ENCODE measurements around the gene TEC.
A peak's percentile ranks its signal among the peaks of the same experiment; 100 is the strongest.

TEC gene

DNA sequence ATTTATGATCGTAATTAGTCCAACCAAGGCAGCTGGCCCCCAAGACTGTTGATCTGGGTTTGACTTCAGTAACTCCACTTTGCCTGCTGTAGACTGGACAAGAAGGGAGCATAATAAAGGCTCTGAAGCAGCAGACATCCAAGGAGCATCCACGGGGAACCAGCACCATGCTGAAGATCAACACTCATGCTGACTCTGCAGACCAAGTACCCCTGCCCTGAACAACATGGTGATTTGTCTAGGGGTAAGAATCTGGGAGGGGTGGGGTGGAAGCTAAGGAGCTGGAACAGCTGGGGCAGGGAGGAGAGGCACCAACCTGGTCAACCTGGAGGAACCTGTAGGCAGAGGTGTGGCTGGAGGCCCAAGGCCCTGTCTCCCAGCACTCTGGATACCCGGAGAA lies 2.1 kb downstream of the TEC start:
- DNase-seq, result no peak

DNA sequence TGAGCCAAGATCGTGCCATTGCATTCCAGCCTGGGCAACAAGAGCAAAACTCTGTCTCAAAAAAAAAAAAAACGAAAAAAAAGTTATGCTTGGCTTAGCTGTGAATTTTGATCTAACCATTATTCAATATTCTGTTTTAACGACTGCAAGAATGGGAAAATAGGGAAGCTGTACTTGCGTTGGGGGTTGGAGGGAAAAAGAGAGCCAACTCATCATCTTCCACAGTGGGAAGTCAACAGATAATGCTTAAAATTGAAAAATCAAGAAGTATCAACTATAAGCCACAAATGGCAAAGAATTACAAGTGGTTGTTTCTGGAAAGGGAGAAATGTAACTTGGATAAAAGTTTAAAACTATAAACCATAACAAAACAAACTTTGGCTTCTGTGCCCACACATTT lies 2.9 kb downstream of the TEC start:
- no peak for DNase-seq

DNA sequence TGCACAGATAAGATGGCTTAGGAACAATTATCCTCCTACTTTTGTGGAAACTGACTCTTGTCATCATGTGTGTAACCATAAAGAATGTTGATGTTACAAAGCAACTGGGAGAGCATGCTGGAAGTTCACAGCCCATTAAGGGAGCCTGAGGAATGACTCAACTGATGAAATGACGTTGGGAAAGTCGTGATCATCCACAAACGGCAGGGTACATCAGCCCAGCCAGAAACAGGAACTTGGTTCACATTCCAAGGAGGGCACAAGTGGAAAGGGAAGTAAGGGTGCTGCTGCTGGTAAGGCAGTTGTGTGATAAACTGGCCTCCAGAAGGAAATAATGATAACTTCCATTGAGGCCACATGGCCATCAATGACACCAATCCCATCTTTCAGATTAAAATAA lies 6.7 kb downstream of the TEC start:
- no peak for DNase-seq

DNA sequence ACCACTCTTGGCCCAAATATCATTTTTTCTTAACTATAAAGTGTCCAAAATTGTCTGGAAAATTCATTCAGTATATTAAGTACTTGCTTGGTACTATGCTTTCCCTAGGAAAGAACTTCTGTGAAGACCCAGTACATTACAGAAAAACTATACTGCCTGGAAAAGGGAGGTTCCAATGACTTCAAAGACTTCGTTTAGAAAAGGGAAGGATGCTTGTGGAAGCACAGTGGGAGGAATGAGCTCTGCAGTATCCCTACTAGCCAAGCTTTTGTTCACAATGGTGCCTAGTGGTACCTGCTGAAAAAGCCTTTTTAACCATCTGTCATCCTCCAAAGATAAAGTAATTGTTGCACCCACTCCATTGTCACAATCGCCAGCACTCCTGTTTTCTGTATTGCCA lies 7.2 kb downstream of the TEC start:
- DNase-seq, result no peak

DNA sequence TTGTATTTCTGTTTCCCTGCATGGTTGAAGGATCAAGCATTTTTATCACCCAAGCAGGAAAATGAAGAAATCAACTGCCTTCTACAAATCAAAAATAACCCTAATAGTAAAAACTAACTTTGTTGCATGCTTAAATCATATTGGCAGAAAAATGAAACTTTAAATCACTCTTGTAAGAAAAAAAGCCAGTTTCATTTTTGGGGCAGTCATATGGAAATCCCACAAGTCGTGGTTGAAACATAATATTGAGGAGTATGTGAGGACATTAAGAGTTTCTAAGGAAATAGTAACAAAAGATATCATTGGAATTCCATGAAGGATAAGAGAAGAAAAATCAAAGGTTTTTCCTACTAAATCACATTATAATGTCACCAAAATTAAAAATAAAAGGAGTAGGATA lies 8.4 kb downstream of the TEC start:
- no peak for DNase-seq

DNA sequence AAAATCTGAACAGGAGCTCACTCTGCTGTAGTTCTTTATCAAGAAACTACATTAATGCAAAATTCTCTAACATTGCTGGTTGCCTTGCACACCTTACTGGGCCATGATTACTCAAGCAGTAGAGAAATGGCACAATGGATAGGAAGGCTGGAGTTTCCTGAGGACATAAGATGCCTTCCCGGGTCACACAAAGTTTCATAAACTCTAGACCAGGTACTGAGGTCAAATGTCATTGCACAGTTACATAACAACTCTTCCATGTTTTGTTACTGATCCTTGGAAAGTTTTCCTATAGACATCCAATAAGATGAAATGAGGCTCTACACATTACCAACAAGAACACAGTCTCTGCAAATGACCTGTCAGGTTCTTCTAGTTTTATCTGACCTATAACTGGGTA lies 9.9 kb downstream of the TEC start:
- no peak for DNase-seq

DNA sequence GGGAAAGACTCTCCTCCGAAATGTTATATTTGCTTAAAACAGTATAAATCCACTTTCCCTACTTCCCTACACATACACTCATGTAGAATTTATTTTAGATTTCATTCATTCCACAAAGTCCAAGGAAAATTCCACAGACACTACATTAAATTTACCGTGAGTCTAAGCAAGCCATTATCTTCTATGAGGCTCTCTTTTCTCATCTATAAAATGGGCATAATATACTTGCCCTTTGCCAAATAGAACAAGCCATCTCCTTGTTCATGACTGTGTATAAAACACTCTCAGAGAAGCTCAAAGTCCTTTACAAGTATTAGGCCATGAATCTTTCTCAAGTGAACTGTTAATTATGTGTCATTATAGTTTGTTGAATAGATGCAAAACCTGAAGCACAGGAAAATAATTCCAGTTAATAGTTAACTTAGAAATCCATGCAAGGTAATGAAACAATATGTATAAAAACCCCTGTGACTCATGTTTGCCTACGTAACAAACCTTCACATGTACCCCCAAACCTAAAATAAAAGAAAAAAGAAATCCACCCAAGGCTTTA lies 10.7 kb downstream of the TEC start:
- DNase-seq, result no peak

DNA sequence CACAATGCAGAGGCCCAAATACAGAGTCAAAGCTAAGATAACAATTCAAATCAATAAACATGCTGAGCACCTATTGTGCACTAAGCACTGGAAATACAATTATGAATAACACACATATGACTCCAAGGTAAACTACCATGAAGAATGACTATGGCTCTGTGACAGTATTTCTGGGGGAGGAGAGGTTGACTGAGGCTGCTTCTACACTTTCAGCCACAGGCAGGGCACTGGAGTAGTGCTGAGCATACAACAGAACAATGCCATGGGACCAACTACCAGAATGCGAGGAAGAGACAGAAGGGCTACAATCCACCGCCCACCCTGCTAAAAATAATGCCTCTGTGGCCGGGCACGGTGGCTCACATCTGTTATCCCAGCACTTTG lies 13.7 kb downstream of the TEC start:
- DNase-seq, result no peak

DNA sequence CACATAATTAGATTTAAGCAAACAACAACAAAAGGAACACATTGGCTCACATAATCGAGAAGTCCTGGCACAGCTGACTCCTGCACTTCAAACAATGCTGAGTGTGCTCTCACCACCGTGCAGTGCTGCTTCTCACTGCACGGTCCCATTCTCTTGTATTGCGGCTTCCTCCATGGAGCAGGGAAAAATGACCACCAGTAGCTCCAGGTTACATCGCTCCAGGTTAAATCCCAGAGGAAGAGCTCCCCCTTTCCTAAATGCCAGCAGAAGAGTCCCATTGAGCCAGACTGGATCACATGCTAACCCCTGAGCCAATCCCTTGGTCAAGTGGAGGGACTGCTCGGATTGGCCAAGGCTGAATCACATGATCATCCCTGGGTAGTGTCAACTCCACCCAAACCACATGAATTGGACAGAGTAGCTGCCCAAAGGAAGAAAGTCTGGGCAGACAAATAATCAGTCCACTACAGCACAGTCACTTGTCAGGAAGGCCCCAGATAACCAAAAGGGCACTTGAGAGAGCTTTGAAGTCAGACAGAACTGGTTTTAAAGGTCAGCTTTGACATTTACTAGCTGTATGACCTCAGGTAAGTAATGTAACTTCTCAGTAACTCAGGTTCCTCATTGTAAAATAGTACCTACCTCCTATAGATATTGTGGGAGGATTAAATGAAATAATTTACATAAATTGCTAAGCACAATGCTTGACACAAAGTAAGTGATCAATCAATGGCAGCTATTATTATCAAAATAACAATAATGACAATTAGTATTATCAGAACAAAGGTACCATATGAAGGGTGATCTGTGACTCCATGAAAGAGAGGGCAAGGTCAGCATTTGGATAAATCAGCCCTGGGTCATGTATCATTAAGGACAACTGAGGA lies 14.3 kb downstream of the TEC start:
- DNase-seq, result no peak

DNA sequence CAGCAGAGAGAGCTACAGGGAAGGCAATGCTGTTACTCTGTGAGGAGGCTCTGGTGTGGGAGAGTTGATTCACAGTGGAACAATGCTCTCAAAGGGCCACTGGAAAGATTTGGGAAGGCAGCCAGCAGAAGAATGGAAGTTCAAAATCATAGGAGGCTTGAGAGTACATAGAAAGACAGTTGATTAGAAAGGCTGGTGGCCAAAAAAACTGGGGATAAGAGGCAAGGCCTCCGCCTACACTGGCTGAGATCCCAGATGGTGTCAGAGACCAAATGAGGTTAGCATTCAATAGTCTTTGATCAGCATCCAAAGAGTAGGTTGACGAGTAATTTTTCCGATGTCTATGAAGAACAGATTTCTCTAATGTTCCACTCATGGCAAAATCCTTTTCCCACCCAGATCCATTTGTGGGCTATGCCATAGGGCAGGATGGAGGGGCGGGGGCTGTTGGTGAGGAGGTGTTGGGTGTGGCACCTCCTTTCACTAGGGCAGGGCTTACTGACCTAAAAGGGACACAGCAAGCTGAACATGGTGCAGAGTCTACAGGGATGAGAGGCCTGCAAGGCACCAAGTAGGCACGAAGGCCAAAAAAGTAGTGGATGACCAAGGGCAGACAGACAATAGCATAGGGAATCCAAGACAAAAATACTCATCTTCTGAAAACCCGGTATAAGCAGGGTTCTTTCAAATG lies 15.1 kb downstream of the TEC start:
- peak; percentile 27 for DNase-seq

DNA sequence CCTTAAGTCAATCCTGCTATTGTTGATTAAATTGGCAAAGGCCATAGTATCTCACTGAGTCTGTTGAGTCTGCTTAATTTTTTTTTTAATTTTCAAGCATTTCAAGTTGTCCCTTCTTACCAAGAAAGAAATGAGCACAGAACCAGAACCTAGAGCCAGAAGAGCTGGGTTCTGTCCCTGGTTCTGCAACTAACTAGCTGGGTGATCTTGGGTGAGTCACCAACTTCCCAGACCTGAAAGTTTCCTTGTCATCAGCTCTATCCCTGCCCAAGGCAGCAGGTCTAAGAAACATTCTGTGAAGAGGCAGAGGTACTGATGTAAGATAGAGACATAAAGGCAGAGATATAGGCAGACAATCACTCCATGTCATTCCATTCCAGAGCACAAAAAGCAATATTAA lies 17.3 kb downstream of the TEC start:
- DNase-seq, result no peak

DNA sequence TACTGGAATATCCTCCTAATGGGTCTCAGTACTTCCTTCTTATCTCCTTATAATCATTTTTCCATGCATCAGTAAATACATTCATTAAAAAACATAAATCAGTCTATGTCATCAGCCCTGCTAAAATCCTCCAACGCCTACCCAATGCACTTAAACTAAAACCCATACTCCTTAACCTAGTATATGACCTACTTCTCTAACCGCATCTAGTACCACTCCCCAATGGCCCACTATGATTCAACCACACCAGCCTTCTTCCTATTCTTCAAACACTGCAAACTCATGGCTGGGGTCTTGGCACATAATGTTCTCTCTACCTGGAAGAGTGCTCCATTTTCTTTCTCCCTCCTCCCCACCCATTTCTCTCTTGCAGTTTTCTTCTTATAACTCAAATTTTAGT lies 18.7 kb downstream of the TEC start:
- no peak for DNase-seq

DNA sequence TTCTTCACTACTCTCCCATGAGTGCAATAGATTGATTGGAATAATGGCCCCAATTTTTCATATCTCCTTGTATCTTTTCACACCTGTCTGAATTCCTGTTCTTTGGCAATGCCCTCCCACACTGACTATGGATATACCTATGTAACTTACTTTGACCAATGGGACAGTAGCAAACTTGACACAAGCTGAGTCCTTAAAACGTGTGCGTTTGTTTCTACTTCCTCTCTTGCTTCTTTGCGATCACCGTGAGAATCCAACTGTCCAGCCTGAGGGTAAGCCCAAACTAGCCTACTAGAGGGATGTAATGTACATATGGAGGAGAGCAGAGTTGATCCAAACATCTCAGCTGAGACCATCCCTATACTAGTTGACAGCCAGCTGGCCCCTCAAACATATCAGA lies 19.3 kb downstream of the TEC start:
- DNase-seq, result no peak

DNA sequence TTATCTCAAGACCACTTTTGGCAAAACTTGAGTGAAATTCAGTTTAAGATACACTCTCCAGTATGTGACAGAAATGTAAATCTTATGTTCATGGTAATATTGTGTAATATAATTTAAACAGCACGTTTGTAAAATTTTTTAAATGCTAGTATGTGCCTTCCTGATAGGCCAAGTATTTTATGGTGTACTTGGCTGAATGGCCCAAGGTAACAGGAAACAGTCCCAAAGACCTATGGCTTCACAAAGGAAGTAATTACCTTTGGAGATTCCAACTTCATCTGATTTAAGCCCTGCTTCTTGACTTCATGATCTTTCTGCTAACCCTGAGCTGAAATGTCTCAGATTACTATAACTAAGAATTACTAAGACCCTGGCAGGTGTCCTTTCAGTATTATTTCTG lies 20.3 kb downstream of the TEC start:
- DNase-seq, result no peak

DNA sequence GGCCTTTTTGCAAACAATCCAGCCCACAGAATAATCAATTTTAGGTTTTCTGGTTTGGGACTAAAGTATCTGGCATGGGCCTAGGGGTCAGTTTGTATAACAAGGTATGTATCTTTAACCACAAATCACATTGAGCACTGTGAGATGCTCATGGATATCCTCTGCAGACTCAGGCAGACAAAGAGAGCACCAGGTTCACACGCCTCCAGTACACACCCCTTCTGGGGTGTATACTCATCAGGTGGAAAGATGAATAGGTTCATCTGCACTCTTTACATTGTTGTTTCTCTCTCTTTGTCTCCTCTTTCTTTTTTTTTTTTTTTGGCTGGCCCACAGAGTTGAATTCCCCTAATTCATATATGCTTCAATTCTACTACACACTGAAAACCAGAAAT lies 21.1 kb downstream of the TEC start:
- DNase-seq, result no peak

DNA sequence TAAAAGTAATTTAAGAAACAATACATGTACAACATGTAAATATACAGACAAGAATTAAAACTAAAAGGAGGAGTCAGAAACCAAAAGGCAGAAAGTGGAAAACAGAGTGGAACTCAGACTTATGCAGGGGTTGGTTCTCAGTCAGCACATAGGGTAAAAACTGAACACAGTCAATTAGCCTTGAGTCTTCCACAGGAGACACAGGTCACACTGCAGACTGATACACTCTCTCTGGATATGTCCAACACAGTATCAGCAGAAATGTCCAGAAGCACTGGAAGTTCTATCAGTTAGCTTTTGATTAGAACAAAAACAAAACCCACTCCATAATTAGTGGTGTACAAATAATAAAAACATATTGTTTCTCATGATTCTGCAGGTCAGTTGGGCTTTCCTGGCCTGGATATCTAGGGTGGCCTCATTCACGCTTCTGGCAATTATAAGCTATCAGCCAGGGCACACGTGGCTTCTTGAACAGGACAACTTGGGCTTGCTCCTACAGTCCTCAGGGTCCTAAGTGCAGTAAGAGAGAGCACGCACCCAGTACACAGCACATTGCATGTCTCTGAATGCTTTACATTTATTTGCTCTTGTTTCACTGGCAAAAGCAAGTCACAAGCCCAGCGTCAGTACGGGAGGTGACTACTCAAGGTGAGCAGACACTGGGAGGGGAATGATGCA lies 21.6 kb downstream of the TEC start:
- no peak for DNase-seq

DNA sequence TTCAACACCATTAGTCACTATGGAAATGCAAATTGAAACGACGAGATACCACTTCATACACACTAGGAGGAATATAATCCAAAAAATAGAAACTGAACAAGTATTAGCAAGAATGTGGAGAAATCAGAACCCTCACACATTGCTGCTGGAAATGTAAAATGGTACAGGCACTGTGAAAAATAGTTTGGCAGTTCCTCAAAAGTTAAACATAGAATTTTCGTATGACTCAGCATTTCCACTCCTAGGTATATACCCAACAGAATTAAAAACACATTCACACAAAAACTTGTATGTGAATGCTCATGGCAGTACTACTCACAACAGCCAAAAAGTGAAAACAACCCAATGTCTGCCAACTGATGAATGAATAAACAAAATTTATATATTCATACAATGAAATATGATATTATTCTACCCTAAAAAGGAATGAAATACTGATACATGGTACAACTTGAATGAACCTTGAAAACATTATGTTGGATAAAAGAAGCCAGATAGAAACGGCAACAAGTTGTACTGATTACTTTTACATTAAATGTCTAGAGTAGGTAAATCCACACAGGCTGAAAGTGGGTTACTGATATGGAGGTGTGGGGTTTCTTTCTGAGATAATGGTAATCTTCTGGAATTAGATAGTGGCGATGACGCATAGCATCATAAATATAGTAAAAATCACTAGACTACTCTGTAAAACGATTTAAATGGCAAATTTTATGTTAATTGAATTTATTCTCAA lies 22.3 kb downstream of the TEC start:
- DNase-seq, result no peak

DNA sequence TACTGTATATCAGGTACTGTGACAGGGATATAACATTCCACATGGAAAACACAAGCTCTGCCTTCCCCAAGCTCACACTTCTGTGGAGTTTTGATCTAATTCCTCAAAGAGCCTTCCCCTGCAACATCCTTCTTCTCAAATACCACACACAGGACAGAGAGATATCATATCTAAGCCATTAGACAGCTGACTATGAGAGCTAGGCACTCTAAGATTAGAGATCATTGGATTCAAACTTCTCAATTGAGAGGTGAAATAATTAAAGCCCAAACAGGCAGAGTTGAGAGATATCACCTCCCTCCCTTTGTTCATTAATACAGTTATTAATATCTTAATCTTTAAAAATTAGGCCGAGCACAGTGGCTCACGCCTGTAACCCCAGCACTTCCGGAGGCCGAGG lies 25.0 kb downstream of the TEC start:
- DNase-seq, result no peak

DNA sequence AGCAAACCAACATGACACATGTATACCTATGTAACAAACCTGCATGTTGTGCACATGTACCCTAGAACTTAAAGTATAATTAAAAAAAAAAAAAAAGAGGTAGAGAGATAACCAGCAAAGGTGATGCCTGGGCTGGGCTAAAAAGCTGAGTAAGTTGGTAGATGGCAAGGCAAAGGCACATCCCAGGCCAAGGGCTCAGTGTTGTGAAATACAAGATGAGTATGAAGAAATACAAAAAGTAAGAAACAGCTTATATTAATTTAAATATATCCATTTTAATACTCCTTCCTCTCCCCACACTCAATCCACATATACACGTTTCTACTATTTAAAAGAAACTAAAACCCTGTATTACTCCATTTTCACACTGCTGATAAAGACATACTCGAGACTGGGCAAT lies 25.8 kb downstream of the TEC start:
- DNase-seq, result no peak

DNA sequence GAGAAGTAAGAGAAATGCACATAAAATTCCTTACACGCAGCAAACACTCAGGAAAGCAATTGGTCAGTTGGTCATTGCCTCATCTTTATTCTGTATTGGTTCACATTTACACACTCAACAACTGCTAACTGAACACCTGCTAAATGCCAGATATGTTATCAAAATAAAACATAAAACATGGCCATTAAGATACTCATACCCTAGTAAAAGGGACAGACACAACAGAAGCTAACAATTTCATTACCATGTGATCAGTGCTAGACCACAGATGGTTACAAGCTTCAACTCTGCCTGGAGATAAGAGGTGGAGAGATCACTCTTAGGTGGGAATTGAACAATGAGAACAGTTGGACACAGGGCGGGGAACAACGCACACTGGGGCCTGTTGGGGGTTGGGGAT lies 26.2 kb downstream of the TEC start:
- no peak for DNase-seq

DNA sequence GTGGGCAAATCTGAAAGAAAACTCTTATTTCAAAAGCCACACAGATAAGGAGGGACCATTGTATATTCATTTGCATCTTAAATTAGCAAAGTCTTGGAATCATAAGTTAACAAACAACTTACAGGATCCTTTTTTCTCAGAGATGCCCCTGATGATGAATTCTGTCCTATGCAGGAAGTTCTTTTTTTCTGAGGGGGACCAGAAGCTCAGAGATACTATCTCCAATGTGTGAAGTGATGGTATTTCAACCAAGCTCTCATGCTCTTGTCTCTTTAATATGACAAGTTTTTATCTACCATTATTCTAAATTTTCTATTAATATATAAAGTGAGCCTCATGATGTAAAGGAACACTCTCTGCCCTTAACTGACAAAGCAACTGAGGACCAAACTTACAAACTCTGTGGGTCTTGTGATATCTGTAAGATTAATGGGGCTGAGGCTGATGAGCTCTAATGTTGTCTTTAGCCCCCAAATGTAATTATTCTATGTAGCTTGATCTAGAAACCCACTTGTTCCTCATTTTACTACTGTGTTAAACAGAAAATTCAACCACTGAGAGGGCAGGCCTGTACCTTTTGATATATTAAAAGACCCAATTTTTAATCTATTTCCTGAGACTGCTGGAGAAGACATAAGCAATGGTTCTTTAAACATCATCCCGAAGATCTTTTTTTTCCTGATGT lies 27.0 kb downstream of the TEC start:
- DNase-seq, result no peak

DNA sequence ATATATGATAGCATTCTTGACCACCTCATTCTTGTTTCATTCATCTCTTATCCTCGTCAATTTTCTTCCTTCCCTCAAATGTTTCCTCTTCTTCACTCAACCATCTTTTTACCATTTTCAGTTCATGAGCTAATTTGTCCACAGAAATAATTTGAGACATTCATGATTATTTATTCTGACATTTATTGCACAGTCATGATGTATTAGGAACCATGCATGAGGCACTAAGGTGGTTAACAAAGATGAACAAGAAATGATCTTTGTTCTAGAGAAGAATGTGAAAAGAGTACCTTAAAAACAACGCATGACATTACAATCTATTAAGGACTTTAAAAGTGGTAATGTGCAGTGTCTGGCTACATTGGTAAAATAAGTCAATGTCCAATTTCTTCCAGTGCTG lies 27.9 kb downstream of the TEC start:
- no peak for DNase-seq

Measured in femur (tissue), 1 donor.